GM12892 (cell line): ENCODE measurements around the gene TAF6.

Experiments
- POLR2A ChIP-seq: IDR thresholded peaks from 2 replicates; pipeline ENCODE4 v1.6.1; 2011; ENCODE audit warnings: low read depth, low read length, control low read depth
- POLR2AphosphoS5 ChIP-seq: IDR thresholded peaks from 2 replicates; pipeline ENCODE4 v1.6.1; 2011; ENCODE audit warnings: low read depth, low read length, control low read depth

GRCh38 chr7:100142461-100142860 is 23.3 kb upstream of the TAF6 start:
- TF ChIP-seq POLR2A (no peak), POLR2AphosphoS5 (no peak)
